Panc1 (cell line): ENCODE results near the gene LAMA5. TPM values are rescaled to one million over a fixed set of nuclear protein-coding genes. Genes with fewer than 3 reads are reported as not detected.
"Not testable (repeated sequence)": the region's sequence is repeated elsewhere in the genome, so short reads cannot be mapped to it uniquely, and the experiment has no call there.

Source experiments
- ATAC-seq: fragments of 200-7000 bp; cut with Tn5 transposase; 2 replicates; pipeline ENCODE4 v1.9.1; 2020; ENCODE audit warnings: mild to moderate bottlenecking, moderate library complexity
- BruUV-seq: library from RNA; stranded (reverse); fragments of 400-500 nt; replicated peaks from 2 replicates; lab custom pipeline; 2021; lab: Mats Ljungman, UMichigan
- CTCF ChIA-PET: fragments of 300-600 bp; sonication (Branson Sonifier 250); formaldehyde crosslinking; loops from one replicate; lab custom pipeline; 2022; ENCODE audit warnings: antibody characterized with exemption; lab: Charles Lee
- POLR2A ChIA-PET: fragments of 300-600 bp; sonication (Branson Sonifier 250); formaldehyde crosslinking; loops from one replicate; lab custom pipeline; 2022; ENCODE audit warnings: antibody characterized with exemption; lab: Charles Lee
- DNase-seq: peaks from one replicate; pipeline ENCODE4 v3.0.0-alpha.2; 2010; ENCODE audit warnings: low read depth, low spot score
- H3K27ac ChIP-seq: 2 replicates; pipeline ENCODE4 v1.5.1; 2011; ENCODE audit warnings: mild to moderate bottlenecking, low read length, inconsistent platforms
- H3K27me3 ChIP-seq: fragments of 200-500 bp; sonication (Bioruptor generic); 2 replicates; pipeline ENCODE4 v1.6.0; 2014; ENCODE audit warnings: low read length, inconsistent platforms; ENCODE audit not compliant: control insufficient read depth, insufficient read depth
- H3K36me3 ChIP-seq: fragments of 200-500 bp; sonication (Bioruptor generic); 2 replicates; pipeline ENCODE4 v1.5.1; 2014; ENCODE audit warnings: inconsistent platforms, mild to moderate bottlenecking, low read length, moderate library complexity; ENCODE audit not compliant: control insufficient read depth, insufficient read depth
- H3K4me1 ChIP-seq: 2 replicates; pipeline ENCODE4 v1.5.1; 2011; ENCODE audit warnings: inconsistent platforms, mild to moderate bottlenecking, low read length, moderate library complexity; ENCODE audit not compliant: control insufficient read depth, insufficient read depth
- H3K4me3 ChIP-seq, 2 experiments: 2 replicates each; pipeline ENCODE4 v1.5.1; 2011 to 2012; ENCODE audit warnings: low read depth in 2 of 2, low read length in 2 of 2, mild to moderate bottlenecking in 2 of 2, inconsistent platforms in 1 of 2, moderate library complexity in 1 of 2
- H3K9me3 ChIP-seq: fragments of 200-500 bp; sonication (Bioruptor generic); 2 replicates; pipeline ENCODE4 v1.5.1; 2014; ENCODE audit warnings: low read depth, mild to moderate bottlenecking, inconsistent platforms, low read length, moderate library complexity; ENCODE audit not compliant: control insufficient read depth, insufficient read depth
- CTCF ChIP-seq: fragments of 450-650 bp; IDR thresholded peaks from 2 replicates; pipeline ENCODE4 v1.5.1; 2017; ENCODE audit warnings: mild to moderate bottlenecking
- POLR2AphosphoS5 ChIP-seq: IDR thresholded peaks from 2 replicates; pipeline ENCODE4 v1.6.1; 2012; ENCODE audit warnings: mild to moderate bottlenecking, low read depth, low read length, moderate library complexity
- REST ChIP-seq, 2 experiments: IDR thresholded peaks; 2 replicates each; pipeline ENCODE4 v1.6.1; 2011 to 2012; ENCODE audit warnings: low read depth in 2 of 2, control low read depth in 1 of 2, low read length in 1 of 2, mild to moderate bottlenecking in 1 of 2, moderate library complexity in 1 of 2; ENCODE audit not compliant: insufficient read depth in 1 of 2
- SIN3A ChIP-seq: IDR thresholded peaks from 2 replicates; pipeline ENCODE4 v1.6.1; 2012; ENCODE audit warnings: low read depth, mild to moderate bottlenecking, low read length, moderate library complexity, borderline replicate concordance; ENCODE audit not compliant: insufficient read depth
- TCF7L2 ChIP-seq: IDR thresholded peaks from 2 replicates; pipeline ENCODE4 v1.6.1; 2011; ENCODE audit warnings: mild to moderate bottlenecking, low read depth, low read length, inconsistent platforms
- in situ Hi-C: cut with HindIII; loops from 2 replicates; pipeline ENCODE4 v1.10.0; 2016; ENCODE audit warnings: low sequenced_read_pairs, low pct_unique_long_range_greater_than_20kb
- intact Hi-C: fragments of 100-400 bp; cut with micrococcal nuclease; formaldehyde crosslinking; loops from one replicate; pipeline ENCODE4 v1.10.0; 2022; ENCODE audit not compliant: unreplicated experiment
- total RNA-seq: library from RNA; stranded (reverse); gene quantifications from one replicate; pipeline ENCODE4 v1.2.1, GENCODE V29; 2021; ENCODE audit not compliant: unreplicated experiment

LAMA5 gene
- total RNA-seq, 1 experiment from 2014 or later: 497 TPM

GRCh38 chr20:62376112-62377063, 9.3 kb upstream of the LAMA5 start:
- ChIA-PET POLR2A (no interaction called here), CTCF (no interaction called here)
- ATAC-seq (peak; percentile 81), DNase-seq (no peak)
- no TSS peak for BruUV-seq
- in situ Hi-C loops (no loop called here), intact Hi-C loops (no loop called here)
- H3K27me3 ChIP-seq: no peaks in the 10 kb centered on the region
- no peak overlapping the region for H3K4me3 ChIP-seq
- H3K36me3 ChIP-seq: no peaks in the 10 kb centered on the region
- peak; percentile 78 for TF ChIP-seq CTCF
- TF ChIP-seq SIN3A: no peak
- peaks cover 68% of the 10 kb centered on the region for H3K4me1 ChIP-seq
- peak overlapping the region; percentile 86 for H3K27ac ChIP-seq
- H3K9me3 ChIP-seq: no peaks in the 10 kb centered on the region

GRCh38 chr20:62374331-62375152, 7.4 kb upstream of the LAMA5 start:
- Histone ChIP-seq H3K27me3 (no peaks in the 10 kb centered on the region), H3K4me3 (no peak overlapping the region), H3K4me1 (peaks cover 76% of the 10 kb centered on the region), H3K27ac (peak overlapping the region; percentile 86), H3K36me3 (no peaks in the 10 kb centered on the region), H3K9me3 (no peaks in the 10 kb centered on the region)
- TF ChIP-seq TCF7L2 (no peak), SIN3A (no peak), CTCF (no peak), REST (IDR thresholded peaks at IDR 0.05; ENCODE audit: insufficient read depth in 1 of 2, low read depth in 2 of 2, low read length in 1 of 2) (no peak), POLR2AphosphoS5 (no peak)
- ChIA-PET CTCF (interaction anchor here (1.2 kb wide), 1 partner anchor 10 kb away, joined by 3 read pairs; no protein-coding TSS in a partner anchor), POLR2A (interaction anchor here (1.1 kb wide), 1 partner anchor 68 kb away, joined by 7 read pairs; no protein-coding TSS in a partner anchor)
- intact Hi-C loops (no loop called here), in situ Hi-C loops (no loop called here)
- no TSS peak for BruUV-seq
- peak; percentile 7; the same call in 1 of the 2 replicates for ATAC-seq
- DNase-seq: no peak

GRCh38 chr20:62373631-62374179, 6.6 kb upstream of the LAMA5 start:
- BruUV-seq, in situ Hi-C loops, CTCF ChIA-PET, intact Hi-C loops, DNase-seq, H3K36me3 ChIP-seq, H3K27me3 ChIP-seq, H3K4me3 ChIP-seq, H3K9me3 ChIP-seq, ATAC-seq: not testable (repeated sequence)
- Histone ChIP-seq H3K27ac (peak overlapping the region; percentile 86), H3K4me1 (peaks cover 83% of the 10 kb centered on the region)
- POLR2A ChIA-PET: interaction anchor here (0.9 kb wide), 1 partner anchor 407 kb away, joined by 3 read pairs; no protein-coding TSS in a partner anchor
